ENCODE data around the gene PIK3R1. TPM values are rescaled to one million over a fixed set of nuclear protein-coding genes. Genes with fewer than 3 reads are reported as not detected.

Gene PIK3R1
- total and polyA plus RNA-seq, 8 donors = 4.2 to 31.5 (median 18.8) TPM

DNA sequence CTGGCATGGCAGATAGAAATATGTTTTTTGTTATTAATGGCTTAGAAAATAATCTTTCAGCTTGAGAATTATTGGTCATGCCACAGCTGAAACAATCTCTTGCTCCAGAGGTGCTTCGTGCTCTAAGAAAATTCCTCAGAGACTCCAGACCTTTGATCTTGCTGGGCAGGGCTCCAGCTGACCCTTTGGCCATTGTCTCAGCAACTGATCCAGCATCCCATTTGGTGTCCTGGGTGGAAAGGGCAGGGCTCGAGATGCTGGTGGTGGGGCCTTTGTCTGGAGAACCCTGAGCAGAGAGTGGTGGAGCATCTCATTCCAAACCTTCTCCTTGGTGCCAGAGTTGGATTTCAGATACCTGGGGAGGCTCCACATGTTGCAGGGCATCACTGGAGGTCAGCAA lies 43.2 kb upstream of the PIK3R1 start:
- ATAC-seq (peak in 2 of 4 donors; percentile 9 to 18), DNase-seq (no peak), FAIRE-seq (no peak)
- Histone ChIP-seq H3K9me3 (no peaks in the 10 kb centered on the region), H3K36me3 (no peaks in the 10 kb centered on the region), H3K27me3 (no peaks in the 10 kb centered on the region), H3K4me1 (no peaks in the 10 kb centered on the region), H3K4me3 (no peak overlapping the region), H3K27ac (no peak overlapping the region)
- WGBS, 2 donors = 35 to 45% methylated on average over 2 of the region's 2 CpGs
- intact Hi-C loops (cut with DNase I) = no loop called here
- TF ChIP-seq, protein P1, sequence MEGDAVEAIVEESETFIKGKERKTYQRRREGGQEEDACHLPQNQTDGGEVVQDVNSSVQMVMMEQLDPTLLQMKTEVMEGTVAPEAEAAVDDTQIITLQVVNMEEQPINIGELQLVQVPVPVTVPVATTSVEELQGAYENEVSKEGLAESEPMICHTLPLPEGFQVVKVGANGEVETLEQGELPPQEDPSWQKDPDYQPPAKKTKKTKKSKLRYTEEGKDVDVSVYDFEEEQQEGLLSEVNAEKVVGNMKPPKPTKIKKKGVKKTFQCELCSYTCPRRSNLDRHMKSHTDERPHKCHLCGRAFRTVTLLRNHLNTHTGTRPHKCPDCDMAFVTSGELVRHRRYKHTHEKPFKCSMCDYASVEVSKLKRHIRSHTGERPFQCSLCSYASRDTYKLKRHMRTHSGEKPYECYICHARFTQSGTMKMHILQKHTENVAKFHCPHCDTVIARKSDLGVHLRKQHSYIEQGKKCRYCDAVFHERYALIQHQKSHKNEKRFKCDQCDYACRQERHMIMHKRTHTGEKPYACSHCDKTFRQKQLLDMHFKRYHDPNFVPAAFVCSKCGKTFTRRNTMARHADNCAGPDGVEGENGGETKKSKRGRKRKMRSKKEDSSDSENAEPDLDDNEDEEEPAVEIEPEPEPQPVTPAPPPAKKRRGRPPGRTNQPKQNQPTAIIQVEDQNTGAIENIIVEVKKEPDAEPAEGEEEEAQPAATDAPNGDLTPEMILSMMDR (IDR thresholded peaks at IDR 0.05) = no peak

DNA sequence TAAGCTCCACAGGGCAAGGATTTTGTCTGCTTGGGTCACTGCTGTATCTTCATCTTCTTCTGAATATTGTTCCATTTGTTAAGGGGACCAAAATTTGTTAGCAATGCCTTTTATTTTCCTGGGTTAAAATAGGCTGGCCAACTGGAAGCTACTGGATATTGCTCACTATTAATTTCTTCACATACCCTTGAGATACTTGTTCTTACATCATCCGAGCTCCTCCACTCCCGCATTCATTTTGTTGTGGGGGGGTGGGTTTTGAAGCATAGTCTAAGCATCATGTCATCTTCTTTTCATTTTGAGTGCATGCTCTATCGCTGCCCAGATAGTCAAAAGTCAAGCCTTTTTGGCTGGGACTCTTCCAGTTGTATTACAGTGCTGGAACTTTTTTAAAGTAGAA lies 42.5 kb upstream of the PIK3R1 start:
- ATAC-seq = peak in 1 of 4 donors; percentile 57
- no peak for DNase-seq
- TF ChIP-seq, protein P1 (IDR thresholded peaks at IDR 0.05) = no peak
- H3K4me1 ChIP-seq = no peaks in the 10 kb centered on the region
- no peak overlapping the region for H3K27ac ChIP-seq
- no peak for FAIRE-seq
- H3K4me3 ChIP-seq = no peak overlapping the region
- no peaks in the 10 kb centered on the region for H3K36me3 ChIP-seq
- no peaks in the 10 kb centered on the region for H3K9me3 ChIP-seq
- no peaks in the 10 kb centered on the region for H3K27me3 ChIP-seq
- intact Hi-C loops (cut with DNase I) = no loop called here
- WGBS, 2 donors = 84 to 95% methylated on average over 3 of the region's 3 CpGs

DNA sequence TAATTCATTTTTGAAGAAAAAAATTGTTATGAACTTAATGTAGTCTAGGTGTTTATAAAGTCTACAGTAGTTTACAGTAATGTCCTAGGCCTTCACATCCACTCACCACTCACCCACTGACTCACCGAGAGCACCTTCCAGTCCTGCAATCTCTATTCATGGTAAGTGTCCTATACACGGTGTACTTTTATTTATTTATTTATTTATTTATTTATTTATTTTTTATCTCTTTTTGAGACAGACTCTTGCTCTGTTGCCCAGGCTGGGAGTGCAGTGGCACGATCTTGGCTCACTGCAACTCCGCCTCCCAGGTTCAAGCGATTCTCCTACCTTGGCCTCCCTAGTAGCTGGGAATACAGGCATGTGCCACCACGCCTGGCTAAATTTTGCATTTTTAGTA lies 39.3 kb upstream of the PIK3R1 start:
- TF ChIP-seq, protein P1 (IDR thresholded peaks at IDR 0.05) = no peak
- no peak overlapping the region for H3K27ac ChIP-seq
- DNase-seq (no peak), FAIRE-seq (no peak), ATAC-seq (no peak)
- no peaks in the 10 kb centered on the region for H3K27me3 ChIP-seq
- 96 to 97% methylated on average over 6 of the region's 6 CpGs for WGBS, 2 donors
- no peaks in the 10 kb centered on the region for H3K9me3 ChIP-seq
- H3K4me1 ChIP-seq = peaks cover 0 to 8% (median 0%) of the 10 kb centered on the region in 3 donors
- H3K4me3 ChIP-seq = no peak overlapping the region
- intact Hi-C loops (cut with DNase I) = no loop called here
- no peaks in the 10 kb centered on the region for H3K36me3 ChIP-seq

DNA sequence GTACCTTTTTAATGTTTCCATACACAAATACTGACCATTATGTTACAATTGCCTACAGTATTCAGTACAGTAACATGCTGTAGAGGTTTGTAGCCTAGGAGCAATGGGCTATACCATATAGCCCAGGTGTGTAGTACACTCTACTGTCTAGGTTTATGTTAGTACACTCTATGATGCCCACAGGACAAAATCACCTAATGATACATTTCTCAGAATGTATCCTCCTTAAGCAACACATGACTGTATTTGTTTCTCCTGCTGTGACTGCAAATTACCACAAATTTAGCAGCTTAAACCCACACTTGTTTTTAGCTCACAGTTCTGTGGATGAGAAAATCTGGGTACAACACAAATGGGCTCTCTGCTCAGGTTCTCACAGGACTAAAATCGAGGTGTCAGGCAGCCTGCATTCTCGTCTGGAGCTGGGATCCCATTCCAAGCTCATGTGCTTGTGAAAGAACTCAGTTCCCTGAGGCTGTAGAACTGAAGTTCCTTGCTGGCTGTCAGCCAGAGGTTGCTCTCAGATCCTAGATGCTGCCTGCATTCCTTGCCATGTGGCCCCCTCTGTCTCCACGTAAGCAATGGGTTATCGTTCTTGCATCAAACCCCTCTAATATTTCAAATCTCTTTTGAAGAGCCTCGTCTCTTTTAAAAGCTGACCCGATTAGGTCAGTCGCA lies 38.6 kb upstream of the PIK3R1 start:
- FAIRE-seq = no peak
- no peaks in the 10 kb centered on the region for H3K9me3 ChIP-seq

DNA sequence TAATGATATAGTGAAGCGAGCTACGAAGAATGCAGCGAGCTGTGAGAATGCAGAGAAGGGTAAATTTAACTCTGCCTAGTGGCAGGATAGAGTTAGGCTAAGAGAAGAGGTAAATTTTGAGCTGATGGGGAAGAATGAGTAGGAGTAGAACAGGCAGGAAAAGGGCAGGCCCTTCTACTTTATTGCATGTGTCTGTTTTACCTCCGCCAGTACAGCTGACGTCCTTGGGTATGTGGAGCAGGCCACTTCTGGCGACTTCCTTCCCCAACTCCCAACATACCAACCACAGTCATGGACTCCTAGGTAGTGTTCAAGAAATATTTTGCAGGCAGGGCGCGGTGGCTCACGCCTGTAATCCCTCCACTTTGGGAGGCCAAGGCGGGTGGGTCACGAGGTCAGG lies 37.9 kb upstream of the PIK3R1 start:
- TF ChIP-seq, protein P1 (IDR thresholded peaks at IDR 0.05) = no peak
- DNase-seq (no peak), FAIRE-seq (no peak), ATAC-seq (no peak)
- intact Hi-C loops (cut with DNase I) = no loop called here
- Histone ChIP-seq H3K27ac (no peak overlapping the region), H3K9me3 (no peaks in the 10 kb centered on the region), H3K27me3 (no peaks in the 10 kb centered on the region), H3K4me1 (peaks cover 0 to 8% (median 0%) of the 10 kb centered on the region in 3 donors), H3K4me3 (no peak overlapping the region), H3K36me3 (no peaks in the 10 kb centered on the region)
- 94 to 99% methylated on average over 11 of the region's 11 CpGs for WGBS, 2 donors

More for the DNA sequence above, 38.6 kb upstream of the PIK3R1 start:
- WGBS, 2 donors = 90 to 93% methylated on average over 7 of the region's 7 CpGs
- intact Hi-C loops (cut with DNase I) = no loop called here
- no peaks in the 10 kb centered on the region for H3K27me3 ChIP-seq
- ATAC-seq = no peak
- H3K4me1 ChIP-seq = peaks cover 0 to 8% (median 0%) of the 10 kb centered on the region in 3 donors
- H3K27ac ChIP-seq = no peak overlapping the region
- no peaks in the 10 kb centered on the region for H3K36me3 ChIP-seq
- no peak for DNase-seq
- TF ChIP-seq, protein P1 (IDR thresholded peaks at IDR 0.05) = no peak
- no peak overlapping the region for H3K4me3 ChIP-seq

Measured in pancreas (tissue), 10 donors.